Measurements from ENCODE around the gene NEK10.
"Not testable (repeated sequence)": the region's sequence is repeated elsewhere in the genome, so short reads cannot be mapped to it uniquely, and the experiment has no call there.

Gene NEK10

DNA sequence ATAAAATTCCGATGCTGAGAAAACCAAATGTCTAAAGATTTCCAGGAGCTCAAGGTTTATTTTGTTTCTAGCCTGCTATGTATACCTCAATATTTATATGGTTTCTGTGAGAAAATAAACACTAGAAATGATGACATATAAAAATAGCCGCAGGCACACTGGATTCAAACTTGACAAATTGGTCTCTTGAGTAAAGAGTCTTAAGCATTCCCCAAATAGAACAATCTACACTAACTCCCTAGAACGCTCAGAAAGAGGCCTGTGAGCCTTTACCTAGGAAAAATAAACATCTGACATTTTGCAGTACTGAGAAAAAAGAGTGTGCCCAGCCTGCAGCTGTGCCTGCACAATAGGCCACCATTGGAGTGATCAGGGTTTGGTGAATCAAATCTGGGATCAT lies 75.2 kb downstream of the NEK10 start:
- Mint-ChIP-seq H3K36me3 (ENCODE audit: low read depth) (peaks cover 7% of the 10 kb centered on the region), H3K4me3 (no peak overlapping the region), H3K4me1 (peaks cover 5% of the 10 kb centered on the region), H3K9me3 (peaks cover 8% of the 10 kb centered on the region), H3K27ac (peak overlapping the region; percentile 50), H3K27me3 (ENCODE audit: low read depth, poor library complexity) (peaks cover 3% of the 10 kb centered on the region)
- DNase-seq, result no peak
- no peak for TF ChIP-seq CTCF (IDR thresholded peaks at IDR 0.05)

GRCh38 chr3:27290760-27291159 lies 78.4 kb downstream of the NEK10 start:
- H3K4me3 Mint-ChIP-seq, result no peak overlapping the region
- H3K27me3 Mint-ChIP-seq (ENCODE audit: low read depth, poor library complexity), result peaks cover 3% of the 10 kb centered on the region
- H3K36me3 Mint-ChIP-seq (ENCODE audit: low read depth), result no peaks in the 10 kb centered on the region
- TF ChIP-seq CTCF (IDR thresholded peaks at IDR 0.05), result no peak
- no peaks in the 10 kb centered on the region for H3K9me3 Mint-ChIP-seq
- peak overlapping the region; percentile 11 for H3K27ac Mint-ChIP-seq
- peaks cover 5% of the 10 kb centered on the region for H3K4me1 Mint-ChIP-seq
- no peak for DNase-seq

DNA sequence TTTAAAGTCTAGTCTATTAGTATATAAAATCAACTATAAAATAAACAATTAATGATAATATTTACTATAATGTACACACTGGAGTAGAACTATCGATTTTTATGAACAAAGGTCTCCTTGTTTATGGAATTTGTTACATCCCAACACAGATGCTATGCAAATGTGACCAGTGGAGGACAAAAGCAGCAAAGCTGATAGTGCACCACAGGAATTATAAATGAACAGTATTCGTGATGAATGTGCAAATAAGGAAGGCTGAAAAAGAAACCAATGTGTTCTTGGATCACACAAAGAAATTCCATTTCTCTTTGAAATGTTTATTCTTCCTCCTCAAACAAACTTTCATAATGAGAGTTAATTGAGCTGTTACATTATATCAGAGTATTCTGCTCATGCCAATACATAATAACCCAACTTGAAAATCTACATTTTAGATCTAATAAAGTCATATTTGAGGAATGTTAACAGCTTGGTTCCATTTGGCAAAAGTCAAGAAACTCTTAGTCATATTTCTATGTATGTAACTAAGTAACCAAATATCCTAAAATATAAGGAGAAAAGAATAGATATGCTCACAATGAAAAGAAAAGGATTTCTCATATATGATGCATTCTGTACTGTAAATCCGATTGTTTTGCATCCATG lies 79.3 kb downstream of the NEK10 start:
- H3K4me3 Mint-ChIP-seq, result no peak overlapping the region
- H3K36me3 Mint-ChIP-seq (ENCODE audit: low read depth), result no peaks in the 10 kb centered on the region
- H3K27me3 Mint-ChIP-seq (ENCODE audit: low read depth, poor library complexity), result peaks cover 3% of the 10 kb centered on the region
- DNase-seq, result no peak
- H3K4me1 Mint-ChIP-seq, result peaks cover 5% of the 10 kb centered on the region
- H3K9me3 Mint-ChIP-seq, result no peaks in the 10 kb centered on the region
- H3K27ac Mint-ChIP-seq, result no peak overlapping the region
- TF ChIP-seq CTCF (IDR thresholded peaks at IDR 0.05), result no peak

DNA sequence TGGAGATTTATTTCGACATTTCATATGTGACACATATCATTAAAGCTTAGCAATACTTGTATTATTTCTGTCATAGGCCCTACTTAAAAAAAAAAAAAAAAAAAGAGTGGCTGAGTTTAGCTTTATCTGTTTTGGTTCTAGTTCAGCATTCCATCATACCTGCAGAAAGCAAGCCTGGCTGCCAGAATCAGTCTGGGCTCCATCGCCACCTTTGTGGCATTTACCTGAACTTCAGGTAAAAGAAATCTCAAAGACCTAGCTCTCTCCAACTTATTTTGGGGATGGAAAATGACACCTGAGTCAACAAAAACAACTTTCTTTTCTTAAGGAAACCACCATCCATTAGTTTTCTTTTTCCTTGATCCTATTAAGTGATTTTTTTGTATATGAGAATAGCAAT lies 82.1 kb downstream of the NEK10 start:
- Mint-ChIP-seq H3K36me3 (ENCODE audit: low read depth) (no peaks in the 10 kb centered on the region), H3K4me3 (no peak overlapping the region), H3K9me3 (peaks cover under 1% of the 10 kb centered on the region), H3K27ac (no peak overlapping the region), H3K27me3 (ENCODE audit: low read depth, poor library complexity) (no peaks in the 10 kb centered on the region), H3K4me1 (no peaks in the 10 kb centered on the region)
- TF ChIP-seq CTCF (IDR thresholded peaks at IDR 0.05), result no peak
- no peak for DNase-seq

- not testable (repeated sequence) for H3K9me3 Mint-ChIP-seq; H3K4me3 Mint-ChIP-seq; DNase-seq; H3K36me3 Mint-ChIP-seq (ENCODE audit: low read depth); H3K4me1 Mint-ChIP-seq; H3K27ac Mint-ChIP-seq; H3K27me3 Mint-ChIP-seq (ENCODE audit: low read depth, poor library complexity)
Measured at GRCh38 chr3:27286467-27286866, 82.7 kb downstream of the NEK10 start.

DNA sequence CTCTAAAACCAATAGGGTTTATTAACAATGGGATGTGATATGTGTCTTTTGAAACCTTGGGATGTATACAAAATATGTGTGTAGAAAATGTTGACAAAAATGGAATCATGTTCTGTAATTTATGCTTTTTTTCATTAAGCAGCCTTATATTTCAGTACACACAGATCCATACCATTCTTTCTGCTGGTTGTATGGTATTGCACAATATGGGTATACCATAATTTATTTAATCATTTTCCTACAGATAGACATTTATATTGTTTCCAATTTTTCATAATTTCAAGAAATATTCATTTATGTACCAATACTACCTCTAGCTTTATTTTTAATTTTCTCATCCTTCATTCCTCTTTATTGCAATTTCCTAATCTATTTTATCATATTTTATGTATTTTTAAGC lies 83.5 kb downstream of the NEK10 start:
- Mint-ChIP-seq H3K9me3 (peaks cover 8% of the 10 kb centered on the region), H3K36me3 (ENCODE audit: low read depth) (no peaks in the 10 kb centered on the region), H3K4me1 (no peaks in the 10 kb centered on the region), H3K27me3 (ENCODE audit: low read depth, poor library complexity) (no peaks in the 10 kb centered on the region), H3K27ac (no peak overlapping the region), H3K4me3 (no peak overlapping the region)
- TF ChIP-seq CTCF (IDR thresholded peaks at IDR 0.05), result no peak
- DNase-seq, result no peak
